HG03521 (cell line): ENCODE results near the gene RAB22A.

Experiments
- ATAC-seq: cut with Tn5 transposase; IDR thresholded peaks from one replicate; pipeline ENCODE4 v1.9.1; 2021; ENCODE audit warnings: mild to moderate bottlenecking, moderate library complexity; ENCODE audit not compliant: unreplicated experiment

Gene RAB22A

GRCh38 chr20:58300321-58300720 lies 9.2 kb upstream of the RAB22A start:
- no peak for ATAC-seq

- ATAC-seq: no peak
Observed at GRCh38 chr20:58303547-58303946, 6.0 kb upstream of the RAB22A start.

- ATAC-seq: no peak
Observed at GRCh38 chr20:58305061-58305460, 4.5 kb upstream of the RAB22A start.

GRCh38 chr20:58306421-58307261 lies 2.9 kb upstream of the RAB22A start:
- ATAC-seq: no peak

GRCh38 chr20:58307270-58307669 lies 2.2 kb upstream of the RAB22A start:
- ATAC-seq: no peak

- no peak for ATAC-seq
Observed at GRCh38 chr20:58308290-58308679, 1.2 kb upstream of the RAB22A start.

- peak; percentile 55 for ATAC-seq
Observed at GRCh38 chr20:58308680-58309527, 611 bp upstream of the RAB22A start.

GRCh38 chr20:58310291-58310782 lies 822 bp downstream of the RAB22A start:
- ATAC-seq: no peak

- no peak for ATAC-seq
Observed at GRCh38 chr20:58312836-58313235, 3.3 kb downstream of the RAB22A start.

GRCh38 chr20:58313396-58313795 lies 3.9 kb downstream of the RAB22A start:
- ATAC-seq: no peak

GRCh38 chr20:58321205-58321604 lies 11.7 kb downstream of the RAB22A start:
- no peak for ATAC-seq

GRCh38 chr20:58322083-58322482 lies 12.6 kb downstream of the RAB22A start:
- ATAC-seq: no peak

- ATAC-seq: no peak
Observed at GRCh38 chr20:58325912-58326311, 16.4 kb downstream of the RAB22A start.

- ATAC-seq: no peak
Observed at GRCh38 chr20:58327211-58327610, 17.7 kb downstream of the RAB22A start.

- no peak for ATAC-seq
Observed at GRCh38 chr20:58328836-58329235, 19.3 kb downstream of the RAB22A start.

- ATAC-seq: no peak
Observed at GRCh38 chr20:58329711-58330110, 20.2 kb downstream of the RAB22A start.

- no peak for ATAC-seq
Observed at GRCh38 chr20:58330249-58330648, 20.7 kb downstream of the RAB22A start.

GRCh38 chr20:58330687-58331086 lies 21.2 kb downstream of the RAB22A start:
- ATAC-seq: no peak

- ATAC-seq: no peak
Observed at GRCh38 chr20:58331961-58332551, 22.5 kb downstream of the RAB22A start.

GRCh38 chr20:58339741-58340140 lies 30.2 kb downstream of the RAB22A start:
- no peak for ATAC-seq

- ATAC-seq: no peak
Observed at GRCh38 chr20:58340151-58340550, 30.6 kb downstream of the RAB22A start.
